ENCODE results near the gene NFKB2.

- TF ChIP-seq PATZ1 (CRISPR knock-in tag; IDR thresholded peaks at IDR 0.05; ENCODE audit: borderline replicate concordance): no peak
- no peak for TF ChIP-seq RARB (CRISPR knock-in tag; IDR thresholded peaks at IDR 0.05)
- no peak for TF ChIP-seq ARNTL (CRISPR knock-in tag; IDR thresholded peaks at IDR 0.05; ENCODE audit: borderline replicate concordance, low read depth)
- no peak for TF ChIP-seq ZNF8 (CRISPR knock-in tag; IDR thresholded peaks at IDR 0.05)
- no peak for TF ChIP-seq SNAI2 (CRISPR knock-in tag; IDR thresholded peaks at IDR 0.05)
- TF ChIP-seq ZC3H10 (CRISPR knock-in tag; IDR thresholded peaks at IDR 0.05): no peak
- TF ChIP-seq ZFP3 (CRISPR knock-in tag; IDR thresholded peaks at IDR 0.05): no peak
Observed at GRCh38 chr10:102394801-102395399, 605 bp upstream of the NFKB2 start.

Measured in SK-N-SH treated with all-trans-retinoic acid at 6 μM for 48 hours (cell line).